ENCODE data around the gene PAX8.

DNA sequence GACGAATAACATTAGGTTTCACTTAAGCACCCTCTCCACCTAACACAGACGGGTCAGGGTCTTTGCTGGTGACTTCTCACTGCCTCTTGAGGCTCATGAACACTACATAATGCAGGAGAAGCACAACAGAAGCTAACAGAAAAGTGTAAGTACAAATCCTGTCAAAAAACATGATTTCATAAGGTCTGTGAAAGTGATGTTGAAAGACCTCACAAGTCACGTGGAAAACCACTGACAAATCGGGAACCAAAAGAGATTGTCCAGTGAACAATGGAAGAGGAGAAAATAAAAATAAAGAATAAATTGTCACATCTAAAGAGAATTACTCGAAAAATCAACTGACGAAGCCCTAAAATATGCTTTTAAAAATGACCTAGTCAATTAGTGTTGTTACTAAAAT, 91.0 kb downstream of the PAX8 start:
- TF ChIP-seq, protein P1, sequence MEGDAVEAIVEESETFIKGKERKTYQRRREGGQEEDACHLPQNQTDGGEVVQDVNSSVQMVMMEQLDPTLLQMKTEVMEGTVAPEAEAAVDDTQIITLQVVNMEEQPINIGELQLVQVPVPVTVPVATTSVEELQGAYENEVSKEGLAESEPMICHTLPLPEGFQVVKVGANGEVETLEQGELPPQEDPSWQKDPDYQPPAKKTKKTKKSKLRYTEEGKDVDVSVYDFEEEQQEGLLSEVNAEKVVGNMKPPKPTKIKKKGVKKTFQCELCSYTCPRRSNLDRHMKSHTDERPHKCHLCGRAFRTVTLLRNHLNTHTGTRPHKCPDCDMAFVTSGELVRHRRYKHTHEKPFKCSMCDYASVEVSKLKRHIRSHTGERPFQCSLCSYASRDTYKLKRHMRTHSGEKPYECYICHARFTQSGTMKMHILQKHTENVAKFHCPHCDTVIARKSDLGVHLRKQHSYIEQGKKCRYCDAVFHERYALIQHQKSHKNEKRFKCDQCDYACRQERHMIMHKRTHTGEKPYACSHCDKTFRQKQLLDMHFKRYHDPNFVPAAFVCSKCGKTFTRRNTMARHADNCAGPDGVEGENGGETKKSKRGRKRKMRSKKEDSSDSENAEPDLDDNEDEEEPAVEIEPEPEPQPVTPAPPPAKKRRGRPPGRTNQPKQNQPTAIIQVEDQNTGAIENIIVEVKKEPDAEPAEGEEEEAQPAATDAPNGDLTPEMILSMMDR (IDR thresholded peaks at IDR 0.05): no peak
- TF ChIP-seq FOXM1 (IDR thresholded peaks at IDR 0.05; ENCODE audit: low read depth): no peak
